GM10847 (cell line): Measurements from ENCODE around the gene TYRO3.

Experiments used
- POLR2A ChIP-seq: IDR thresholded peaks from 2 replicates; pipeline ENCODE4 v1.6.1; 2011; ENCODE audit not compliant: insufficient read length; ENCODE audit errors: extremely low read depth

Gene TYRO3

DNA sequence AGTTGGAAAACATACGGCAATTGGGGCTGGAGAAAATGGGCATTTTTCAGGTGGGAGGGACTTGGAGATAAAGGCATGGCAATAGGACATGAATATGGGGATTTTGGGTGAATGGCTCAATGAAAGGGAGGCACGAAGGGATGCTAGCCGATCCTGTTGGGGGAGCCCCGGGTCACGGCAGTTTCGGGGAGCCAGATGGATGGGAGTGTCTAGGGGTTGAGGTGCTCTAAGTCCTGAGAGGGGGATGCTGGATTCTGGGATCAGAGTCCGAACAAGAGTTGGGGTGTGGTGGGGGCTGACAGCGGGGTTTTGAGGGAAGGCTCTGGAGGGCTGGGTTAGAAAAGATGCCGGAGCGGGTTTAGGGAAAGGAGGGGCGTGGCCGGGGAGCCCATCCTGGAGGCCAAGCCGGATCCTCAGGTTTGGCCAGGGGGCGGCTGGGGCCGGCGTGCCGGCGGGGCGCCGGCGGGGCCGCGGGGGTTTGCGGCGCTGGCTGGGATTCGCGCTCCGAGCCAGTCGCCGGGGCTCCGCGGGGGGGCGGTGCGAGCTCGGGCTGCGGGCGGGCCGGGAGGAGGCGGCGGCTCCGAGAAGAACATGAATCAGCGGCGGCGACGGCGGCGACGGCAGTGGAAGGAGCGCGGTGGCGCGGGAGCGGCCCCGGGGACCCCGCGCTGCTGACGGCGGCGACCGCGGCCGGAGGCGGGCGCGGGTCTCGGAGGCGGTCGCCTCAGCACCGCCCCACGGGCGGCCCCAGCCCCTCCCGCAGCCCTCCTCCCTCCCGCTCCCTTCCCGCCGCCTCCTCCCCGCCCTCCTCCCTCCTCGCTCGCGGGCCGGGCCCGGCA, at the start of gene TYRO3:
Gene TYRO3 (plus strand): TSS at position 813 of the 839 bp plus-strand sequence. CDS start 46 bp downstream, outside the sequence.
- TF ChIP-seq POLR2A = no peak

DNA sequence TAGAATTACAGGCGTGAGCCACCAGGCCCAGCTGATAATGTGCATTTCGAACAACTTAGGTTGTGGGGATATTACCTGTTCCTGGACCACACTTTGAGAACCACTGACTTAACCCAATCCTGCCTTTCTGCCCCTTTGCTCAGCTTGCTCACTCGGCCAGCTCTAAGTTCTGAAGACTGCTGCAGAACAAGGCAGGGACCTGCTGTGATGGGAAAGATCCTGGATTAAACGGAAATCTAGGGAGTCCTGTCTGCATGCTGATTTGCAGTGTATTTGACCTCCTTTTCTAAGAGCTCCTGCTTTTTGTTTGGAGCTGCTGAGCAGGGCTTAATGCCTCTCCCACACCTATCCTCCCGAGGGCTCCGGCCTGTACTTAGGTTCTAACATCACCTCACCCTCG, 48.3 kb upstream of the TYRO3 start:
- TF ChIP-seq POLR2A = no peak

DNA sequence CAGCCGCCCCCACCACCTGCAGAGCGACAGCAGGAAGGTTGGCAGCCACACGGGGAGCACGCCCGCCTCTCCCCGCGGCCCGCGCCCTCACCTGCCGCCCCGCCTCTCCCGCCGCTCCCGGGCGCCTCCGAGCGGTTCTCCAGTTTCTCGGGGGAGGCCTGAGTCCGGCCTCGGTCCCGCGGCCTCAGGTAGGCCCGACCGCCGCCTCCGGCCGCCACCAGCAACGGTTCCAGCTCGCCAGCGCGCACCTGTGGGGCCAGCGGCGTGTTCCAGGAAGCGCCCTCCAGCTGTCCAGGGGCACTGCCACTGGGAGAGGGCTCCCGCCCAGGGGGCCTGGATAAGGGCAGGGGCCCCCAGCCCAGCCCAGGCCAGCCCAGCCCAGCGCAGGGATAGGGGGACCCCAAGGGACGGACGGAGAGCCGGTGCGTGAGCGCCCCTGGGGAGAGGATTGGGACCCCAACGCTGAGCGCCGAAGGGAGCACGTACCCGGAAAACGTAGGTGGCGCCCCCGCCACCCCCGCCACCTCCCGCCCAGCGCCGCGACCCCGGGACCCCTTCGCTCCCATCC, 47.6 kb upstream of the TYRO3 start:
- TF ChIP-seq POLR2A = no peak

DNA sequence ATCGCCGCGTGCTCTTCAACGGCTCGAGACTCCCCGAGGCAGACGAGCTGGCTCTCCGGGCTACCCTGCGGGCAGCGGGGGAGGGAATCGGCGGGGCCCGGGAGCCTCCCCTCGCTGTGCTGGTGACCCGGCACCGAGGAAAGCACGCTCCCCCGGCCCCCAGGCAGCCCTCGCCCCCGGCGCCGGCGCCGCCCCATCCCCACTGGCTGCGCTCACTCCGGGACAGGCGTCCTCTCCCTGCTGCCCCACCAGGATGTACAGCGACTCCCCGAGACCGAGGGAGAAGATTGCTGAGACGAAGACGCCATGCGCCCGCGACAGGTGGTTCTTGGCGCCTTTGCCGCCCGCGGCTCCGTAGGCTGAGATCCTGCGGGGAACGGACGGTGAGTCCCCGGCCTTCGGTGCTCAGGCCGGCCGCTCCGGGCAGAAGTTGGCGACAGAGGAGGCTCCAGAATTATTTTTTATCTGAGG, 47.1 kb upstream of the TYRO3 start:
- TF ChIP-seq POLR2A = no peak

DNA sequence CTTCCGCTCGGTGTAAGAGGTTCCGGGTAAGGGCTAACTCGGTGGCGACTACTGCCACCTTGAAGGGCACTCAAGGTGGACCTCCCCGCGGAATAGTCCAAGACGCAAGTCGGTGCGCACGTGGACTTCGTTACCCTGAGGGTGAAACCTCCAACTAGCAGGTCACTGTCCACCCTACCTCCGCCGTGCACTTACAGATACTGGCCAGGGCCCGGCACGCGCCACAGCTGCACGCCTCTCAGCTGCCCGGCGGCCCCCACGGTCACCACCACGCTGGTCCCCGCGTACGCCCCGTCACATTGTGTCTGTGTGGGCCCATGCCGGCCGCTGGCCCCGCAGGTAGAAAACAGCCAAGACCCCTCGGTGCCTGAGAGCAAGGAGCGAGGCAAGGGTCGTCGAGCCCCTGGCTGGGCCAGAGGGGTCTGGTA, 46.5 kb upstream of the TYRO3 start:
- no peak for TF ChIP-seq POLR2A

DNA sequence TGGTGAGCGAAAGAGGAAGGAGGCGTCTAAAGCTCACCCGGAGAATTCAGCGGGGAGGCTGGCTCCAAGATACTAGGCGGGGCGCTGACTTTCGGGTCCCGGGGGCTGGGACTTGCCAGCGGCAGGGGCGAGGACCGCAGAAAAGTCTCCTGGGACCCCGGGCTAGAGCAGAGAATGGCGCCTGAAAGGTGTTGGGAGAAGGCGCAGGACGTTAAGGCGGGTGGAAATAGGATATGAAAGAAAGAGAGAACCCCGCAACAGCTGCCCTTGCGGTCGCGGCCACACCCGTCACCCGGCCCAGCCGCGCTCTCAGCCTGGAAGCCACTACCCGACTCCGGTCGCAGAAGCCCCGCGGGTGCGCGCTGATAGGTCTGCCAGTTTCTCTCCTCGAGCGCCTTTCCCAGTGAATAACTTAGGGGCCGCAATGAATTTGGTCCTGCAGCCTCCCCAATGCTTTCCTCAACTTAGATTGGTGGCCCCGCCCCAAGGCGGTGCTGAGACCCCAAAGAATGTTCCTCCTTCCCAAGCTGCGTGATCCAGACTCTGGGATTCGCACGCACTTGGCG, 46.0 kb upstream of the TYRO3 start:
- TF ChIP-seq POLR2A = no peak

DNA sequence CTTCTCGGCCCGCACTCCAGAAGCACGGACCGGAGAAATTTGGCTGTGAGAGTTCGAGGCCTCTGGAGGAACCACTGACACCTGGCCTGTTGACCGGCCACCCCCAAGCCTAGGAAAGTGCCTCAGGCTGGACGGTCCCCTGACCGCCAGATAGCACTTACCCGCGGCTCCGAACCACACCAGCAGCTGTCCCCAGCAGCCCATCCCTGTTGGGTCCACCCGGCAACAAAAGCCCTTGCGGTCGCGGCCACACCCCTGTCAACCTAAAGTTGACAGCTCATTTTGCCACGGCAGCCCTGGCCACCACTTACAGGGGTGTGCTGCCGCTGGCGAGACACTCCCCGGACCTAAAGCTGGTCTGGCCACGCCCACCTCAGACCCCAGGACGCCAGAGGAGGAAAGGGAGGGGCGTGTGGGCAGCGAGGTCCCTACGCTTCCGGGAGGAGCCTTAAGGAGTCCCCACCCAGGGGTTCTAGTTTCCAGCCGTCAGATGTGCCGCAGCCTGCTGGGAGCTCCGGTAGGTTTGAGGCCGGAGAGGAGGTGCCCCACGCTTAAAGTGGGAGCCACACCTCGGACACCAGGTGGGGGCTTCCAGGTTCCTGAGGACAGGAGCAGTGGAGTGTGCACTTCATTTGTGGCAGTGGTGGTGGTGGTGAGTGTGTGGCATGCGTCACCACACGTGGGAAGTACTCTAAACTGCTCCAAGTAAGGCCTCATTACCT, 45.3 kb upstream of the TYRO3 start, which contains the start of gene LTK:
Gene LTK (minus strand): TSS at position 322 of the 722 bp plus-strand sequence. CDS start 118 bp downstream, at position 204.
- no peak for TF ChIP-seq POLR2A

DNA sequence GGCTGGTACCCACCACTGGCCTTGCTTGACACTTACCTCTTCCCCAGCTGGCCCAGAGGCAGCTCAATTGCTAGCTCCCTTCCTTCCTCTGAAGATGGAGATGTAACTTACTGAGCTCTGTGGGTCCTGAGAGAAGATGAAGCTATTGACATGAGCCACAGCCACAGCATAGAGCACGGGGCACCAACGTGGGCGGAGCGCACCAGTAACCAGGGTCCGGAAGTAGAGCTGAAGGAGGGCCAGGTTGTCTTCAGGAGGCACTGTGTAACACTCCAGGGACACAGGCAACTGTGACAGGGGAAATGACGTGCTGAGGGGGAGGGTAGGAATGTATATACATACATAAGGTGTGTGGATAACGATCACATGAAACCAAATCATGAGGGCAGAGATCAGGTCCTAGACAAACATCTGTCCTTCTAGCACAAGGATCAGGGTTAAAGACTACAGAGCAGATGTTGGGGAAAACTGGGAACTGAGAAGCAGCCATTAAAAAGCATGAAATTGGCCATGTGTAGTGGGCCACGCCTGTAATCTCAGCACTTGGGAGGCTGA, 41.0 kb upstream of the TYRO3 start:
- TF ChIP-seq POLR2A = no peak

DNA sequence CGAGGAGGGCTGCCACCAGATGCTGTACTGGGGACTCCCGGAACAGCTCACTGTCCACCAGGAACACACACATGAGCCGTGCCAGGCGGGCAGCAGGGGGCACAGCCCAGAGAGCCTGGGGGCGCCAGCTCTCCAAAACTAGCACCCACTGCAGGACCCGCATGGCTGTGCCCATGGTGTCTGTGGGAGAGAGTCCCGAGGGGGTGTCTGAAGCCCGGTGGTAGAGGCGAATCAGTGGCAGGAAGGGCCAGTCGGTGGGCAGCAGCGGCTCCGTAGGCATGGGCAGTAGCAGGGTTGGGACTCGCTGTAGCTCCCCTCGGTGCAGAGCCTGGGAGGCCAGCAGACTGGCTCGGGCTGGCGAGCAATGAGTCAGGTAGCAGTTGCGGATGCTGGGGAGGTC, 38.4 kb upstream of the TYRO3 start:
- TF ChIP-seq POLR2A = no peak

DNA sequence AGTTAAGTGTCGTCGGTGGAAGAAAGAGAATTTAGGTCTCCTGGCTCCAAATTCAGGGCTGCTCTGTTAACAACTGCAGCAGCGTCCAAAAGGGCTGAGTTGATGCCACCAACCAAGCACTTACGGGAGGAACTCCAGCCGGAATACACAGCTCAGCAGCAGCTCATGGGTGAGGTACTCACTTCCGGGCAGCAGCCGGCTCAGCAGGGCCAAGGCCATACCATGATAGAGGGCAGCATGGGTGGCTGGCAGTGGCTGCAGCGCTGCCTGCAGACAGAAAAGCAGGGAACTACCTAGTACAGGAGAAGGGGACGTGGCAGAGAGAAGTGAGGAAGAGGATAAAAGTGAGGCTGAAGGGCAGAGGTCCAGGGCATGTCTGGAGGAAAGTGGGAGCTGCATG, 37.4 kb upstream of the TYRO3 start:
- no peak for TF ChIP-seq POLR2A

DNA sequence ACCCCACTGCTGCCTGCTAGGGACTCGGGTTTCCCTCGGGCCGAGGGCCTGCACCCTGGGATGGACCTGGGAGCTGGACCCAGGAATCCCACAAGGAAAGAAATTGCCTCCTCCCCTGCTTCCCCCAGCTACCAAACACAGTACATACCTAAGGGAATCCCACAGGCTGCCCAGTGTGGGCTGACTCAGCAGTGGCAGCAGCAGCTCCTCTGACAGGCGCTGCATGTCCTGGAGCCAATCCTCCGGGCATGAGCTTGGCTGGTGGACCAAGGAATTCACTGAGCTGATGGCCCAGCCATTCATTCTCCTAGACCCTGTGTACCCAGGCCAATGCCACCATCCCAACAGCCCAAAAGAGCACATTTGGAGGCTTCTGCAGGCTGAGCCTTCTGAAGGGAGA, 35.9 kb upstream of the TYRO3 start:
- no peak for TF ChIP-seq POLR2A

DNA sequence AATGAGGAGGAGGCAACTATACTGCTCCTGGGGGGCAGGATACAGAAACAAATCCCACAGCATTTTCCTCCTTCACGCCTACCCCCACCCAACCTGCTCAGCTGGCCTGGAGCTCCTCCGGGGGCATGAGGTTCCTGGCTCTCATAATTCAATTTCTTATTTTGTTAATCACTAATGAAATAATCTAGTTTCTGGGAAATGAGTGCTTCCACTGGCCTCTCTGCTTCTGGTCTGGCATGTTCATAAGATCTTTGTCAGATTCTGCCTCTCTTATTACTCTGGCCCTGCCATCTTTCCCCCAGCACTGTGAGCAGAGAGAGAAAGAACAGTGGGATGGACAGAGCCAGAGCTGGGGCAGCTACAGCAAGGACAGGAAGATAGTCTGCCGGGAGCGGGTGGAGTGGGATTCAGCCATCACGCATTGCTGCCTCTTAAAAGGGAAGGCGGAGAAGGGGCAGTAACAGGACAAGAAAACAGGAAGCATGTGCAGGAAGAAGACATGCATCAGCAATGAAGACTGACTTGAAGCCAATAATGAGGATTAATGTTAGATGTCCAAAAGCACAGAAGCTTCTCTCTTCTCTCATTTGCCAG, 28.6 kb upstream of the TYRO3 start:
- no peak for TF ChIP-seq POLR2A

DNA sequence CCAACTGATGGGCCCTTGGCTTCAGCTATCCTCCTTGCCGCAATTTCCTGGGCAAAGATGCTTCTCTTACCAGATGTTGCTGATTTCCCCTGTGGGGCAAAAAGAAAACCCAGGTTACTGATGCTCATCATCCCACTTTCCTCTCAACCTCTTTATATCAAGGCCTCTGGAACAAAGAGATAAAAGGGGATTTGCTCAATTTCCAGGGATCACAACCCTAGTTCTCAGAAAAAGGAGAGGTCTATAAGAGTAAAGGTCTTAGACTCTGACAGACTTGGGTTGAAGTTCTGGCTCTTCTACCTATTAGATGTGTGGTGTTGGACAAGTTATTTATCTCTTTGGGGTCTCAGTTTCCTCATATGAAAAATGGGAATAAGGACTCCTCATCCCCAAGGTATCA, 23.5 kb upstream of the TYRO3 start:
- no peak for TF ChIP-seq POLR2A

DNA sequence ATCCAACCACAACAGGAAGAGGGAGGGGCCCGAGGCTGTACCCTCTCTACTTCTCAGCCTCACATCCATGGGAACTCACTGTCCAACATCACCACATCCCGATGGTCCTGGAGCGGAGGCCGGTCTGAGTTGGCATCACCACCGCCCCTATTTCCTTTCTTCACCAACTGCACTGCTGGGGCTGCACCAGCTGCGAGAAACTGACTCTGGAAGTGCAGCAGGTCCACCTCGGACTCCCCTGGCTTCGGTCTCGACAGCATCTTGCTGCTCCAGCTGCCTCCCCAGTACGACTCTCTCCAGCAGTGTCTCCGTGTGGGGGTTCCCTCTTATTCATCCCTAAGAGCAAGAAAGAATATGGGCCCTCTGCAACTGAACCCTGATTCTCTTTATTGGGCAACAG, 22.1 kb upstream of the TYRO3 start:
- TF ChIP-seq POLR2A = no peak

DNA sequence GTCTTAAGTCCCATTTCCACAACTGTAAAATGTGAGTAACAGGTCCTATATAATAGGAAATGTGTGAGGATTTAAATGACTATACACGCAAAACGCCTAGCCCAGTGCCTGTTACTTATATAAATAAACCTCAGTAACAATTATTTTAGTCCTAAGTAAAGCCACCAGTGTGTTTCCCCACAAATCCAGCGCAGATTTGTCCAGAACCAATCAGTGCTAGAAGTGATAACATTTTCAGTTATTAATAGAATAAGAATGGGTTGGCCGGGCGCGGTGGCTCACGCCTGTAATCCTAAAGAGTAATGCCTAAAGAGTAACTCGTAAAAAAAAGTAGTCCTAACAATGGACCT, 15.5 kb upstream of the TYRO3 start:
- TF ChIP-seq POLR2A = no peak

DNA sequence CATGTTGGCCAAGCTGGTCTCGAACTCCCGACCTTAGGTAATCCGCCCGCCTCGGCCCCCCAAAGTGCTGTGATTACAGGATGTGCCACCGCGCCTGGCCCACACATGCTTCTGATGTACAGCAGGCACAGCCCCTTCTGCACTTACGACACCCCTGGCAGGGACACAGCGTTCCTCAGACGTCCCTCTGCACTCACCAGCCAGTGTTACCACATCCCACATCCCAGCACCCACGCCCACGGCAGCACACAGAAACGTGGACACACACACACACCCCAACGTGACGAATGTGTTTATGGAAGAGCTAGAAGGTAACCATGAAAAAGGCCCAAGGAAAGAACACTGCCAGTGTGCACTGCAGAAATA, 14.4 kb upstream of the TYRO3 start:
- no peak for TF ChIP-seq POLR2A

DNA sequence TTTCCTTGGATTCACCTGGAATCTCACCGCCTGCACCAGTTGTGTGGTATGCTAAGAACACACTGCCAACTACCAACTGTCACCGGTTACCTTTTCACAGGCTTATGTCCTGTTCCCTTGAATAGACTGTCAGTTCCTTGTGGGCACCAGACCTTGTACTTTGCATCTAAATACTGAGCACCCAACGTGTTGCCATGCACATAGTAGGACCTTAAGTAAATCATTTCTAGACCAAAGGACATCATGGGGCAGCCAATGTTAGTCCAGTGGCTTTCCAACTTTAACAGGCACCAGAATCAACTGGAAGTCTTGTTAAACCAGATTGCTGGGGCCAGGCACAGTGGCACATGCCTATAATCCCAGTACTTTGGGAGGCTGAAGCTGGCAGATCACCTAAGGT, 13.8 kb upstream of the TYRO3 start:
- TF ChIP-seq POLR2A = no peak
